Panc1 (cell line): ENCODE results near the gene MAP2K3.

Experiments
- CTCF ChIP-seq: fragments of 450-650 bp; IDR thresholded peaks from 2 replicates; pipeline ENCODE4 v1.5.1; 2017; ENCODE audit warnings: mild to moderate bottlenecking
- POLR2AphosphoS5 ChIP-seq: IDR thresholded peaks from 2 replicates; pipeline ENCODE4 v1.6.1; 2012; ENCODE audit warnings: mild to moderate bottlenecking, low read depth, low read length, moderate library complexity
- REST ChIP-seq, 2 experiments: IDR thresholded peaks; 2 replicates each; pipeline ENCODE4 v1.6.1; 2011 to 2012; ENCODE audit warnings: low read depth in 2 of 2, control low read depth in 1 of 2, low read length in 1 of 2, mild to moderate bottlenecking in 1 of 2, moderate library complexity in 1 of 2; ENCODE audit not compliant: insufficient read depth in 1 of 2

- TF ChIP-seq CTCF (no peak), REST (IDR thresholded peaks at IDR 0.05; ENCODE audit: insufficient read depth in 1 of 2, low read depth in 2 of 2, low read length in 1 of 2) (no peak), POLR2AphosphoS5 (no peak)
Observed at GRCh38 chr17:21253646-21254441, 30.7 kb upstream of the MAP2K3 start.
